GM23338 (cell line): Measurements from ENCODE around the gene GLDC. TPM values are rescaled to one million over a fixed set of nuclear protein-coding genes. Genes with fewer than 3 reads are reported as not detected.
"Not testable (repeated sequence)": the region's sequence is repeated elsewhere in the genome, so short reads cannot be mapped to it uniquely, and the experiment has no call there.

Experiments
- ATAC-seq: fragments of 200-7000 bp; cut with Tn5 transposase; 3 replicates; pipeline ENCODE4 v1.9.1; 2020
- DNase-seq: peaks from one replicate; pipeline ENCODE4 v3.0.0-alpha.2; 2015; ENCODE audit warnings: low spot score
- H2AFZ ChIP-seq: fragments of 200-600 bp; sonication (generic); 2 replicates; pipeline ENCODE4 v1.8.0; 2016; ENCODE audit warnings: antibody characterized with exemption, mild to moderate bottlenecking, moderate library complexity
- H3F3A ChIP-seq: fragments of 200-600 bp; sonication (generic); replicated peaks from 2 replicates; pipeline ENCODE4 v1.8.0; 2017; ENCODE audit warnings: antibody characterized with exemption, mixed run types, low read depth
- H3K27ac ChIP-seq: fragments of 200-600 bp; sonication (generic); 2 replicates; pipeline ENCODE4 v1.6.1; 2016; ENCODE audit warnings: low read depth
- H3K27me3 ChIP-seq: fragments of 200-600 bp; sonication (generic); 2 replicates; pipeline ENCODE4 v1.8.0; 2016; ENCODE audit warnings: mild to moderate bottlenecking, mixed run types, moderate library complexity; ENCODE audit not compliant: insufficient read depth
- H3K36me3 ChIP-seq: fragments of 200-600 bp; sonication (generic); 2 replicates; pipeline ENCODE4 v1.8.0; 2016; ENCODE audit warnings: mild to moderate bottlenecking; ENCODE audit not compliant: insufficient read depth
- H3K4me1 ChIP-seq: fragments of 200-600 bp; sonication (generic); 2 replicates; pipeline ENCODE4 v1.8.0; 2016; ENCODE audit warnings: mild to moderate bottlenecking, moderate library complexity; ENCODE audit not compliant: insufficient read depth
- H3K4me2 ChIP-seq: fragments of 200-600 bp; sonication (generic); 2 replicates; pipeline ENCODE4 v1.7.1; 2017; ENCODE audit warnings: mixed run types
- H3K4me3 ChIP-seq: fragments of 200-600 bp; sonication (generic); 2 replicates; pipeline ENCODE4 v1.6.1; 2016; ENCODE audit warnings: mixed run types
- H3K79me2 ChIP-seq: fragments of 200-600 bp; sonication (generic); replicated peaks from 2 replicates; pipeline ENCODE4 v1.8.0; 2017; ENCODE audit warnings: mild to moderate bottlenecking; ENCODE audit not compliant: insufficient read depth
- H3K9me2 ChIP-seq: fragments of 200-600 bp; sonication (generic); 2 replicates; pipeline ENCODE4 v1.8.0; 2017; ENCODE audit not compliant: insufficient read depth
- H4K20me1 ChIP-seq: fragments of 200-600 bp; sonication (generic); replicated peaks from 2 replicates; pipeline ENCODE4 v1.8.0; 2017; ENCODE audit warnings: mild to moderate bottlenecking; ENCODE audit not compliant: insufficient read depth
- H3K27ac Mint-ChIP-seq: 2 replicates; pipeline ENCODE4 v1.8.0; 2020; ENCODE audit warnings: inconsistent platforms, mild to moderate bottlenecking, moderate library complexity, mixed read lengths
- H3K27me3 Mint-ChIP-seq: 3 replicates; pipeline ENCODE4 v1.8.0; 2022; ENCODE audit warnings: low read depth, mild to moderate bottlenecking, moderate library complexity, mixed read lengths, inconsistent platforms; ENCODE audit not compliant: insufficient read depth, poor library complexity
- H3K36me3 Mint-ChIP-seq: 3 replicates; pipeline ENCODE4 v1.8.0; 2021; ENCODE audit warnings: low read depth, mild to moderate bottlenecking, inconsistent platforms, moderate library complexity, mixed read lengths
- H3K4me1 Mint-ChIP-seq: 3 replicates; pipeline ENCODE4 v1.8.0; 2020; ENCODE audit warnings: mild to moderate bottlenecking, inconsistent platforms, mixed read lengths
- H3K4me3 Mint-ChIP-seq: 3 replicates; pipeline ENCODE4 v1.8.0; 2021; ENCODE audit warnings: moderate library complexity, mild to moderate bottlenecking, inconsistent platforms, mixed read lengths
- H3K9me3 Mint-ChIP-seq: 3 replicates; pipeline ENCODE4 v1.8.0; 2020; ENCODE audit warnings: moderate library complexity, mild to moderate bottlenecking, inconsistent platforms, mixed read lengths
- CREB1 ChIP-seq: fragments of 250-450 bp; sonication (Bioruptor Pico); IDR thresholded peaks from 2 replicates; pipeline ENCODE4 v1.5.0; 2020; ENCODE audit warnings: low read depth, mild to moderate bottlenecking, moderate library complexity
- ETS1 ChIP-seq: IDR thresholded peaks from 2 replicates; pipeline ENCODE4 v1.6.1; 2016; ENCODE audit warnings: antibody characterized with exemption
- STAT1 ChIP-seq: IDR thresholded peaks from one replicate; pipeline ENCODE4 v1.6.1; 2016; ENCODE audit warnings: antibody characterized with exemption; ENCODE audit not compliant: unreplicated experiment
- ZNF114 ChIP-seq: fragments of 250-450 bp; sonication (Bioruptor Pico); IDR thresholded peaks from 2 replicates; pipeline ENCODE4 v1.5.0; 2020; ENCODE audit warnings: mild to moderate bottlenecking, moderate library complexity
- ZNF331 ChIP-seq: fragments of 250-450 bp; sonication (Bioruptor Pico); IDR thresholded peaks from 2 replicates; pipeline ENCODE4 v1.5.0; 2020; ENCODE audit warnings: low read depth, mild to moderate bottlenecking, moderate library complexity
- ZNF462 ChIP-seq: fragments of 250-450 bp; sonication (Bioruptor Pico); IDR thresholded peaks from 2 replicates; pipeline ENCODE4 v1.5.0; 2020; ENCODE audit warnings: mild to moderate bottlenecking, moderate library complexity
- polyA plus RNA-seq: library from polyadenylated mRNA; unstranded; fragments of >200 nt; fragmentation: Nextera tagmentation; extraction: Ambion mirVana; gene quantifications from 2 replicates; pipeline ENCODE4 v1.2.1, GENCODE V29; 2016
- total RNA-seq: library from RNA; depleted of rRNA; stranded (reverse); fragments of >200 nt; shearing (Covaris generic); gene quantifications from 2 replicates; pipeline ENCODE4 v1.2.3, GENCODE V29; 2014
- TF ChIP-seq, protein P1 (sequence below), 2 experiments: fragments of 200-600 bp in 1 of 2; sonication (generic) in 1 of 2; conservative IDR thresholded peaks; 2 replicates each; pipeline versions ENCODE4 v1.5.1 to v1.6.1; 2016 to 2017; ENCODE audit warnings: antibody characterized with exemption in 2 of 2, low read depth in 2 of 2, mild to moderate bottlenecking in 2 of 2, moderate library complexity in 1 of 2

GLDC gene
- total and polyA plus RNA-seq, 2 experiments from 2014 or later: 63.5 to 139 TPM

DNA sequence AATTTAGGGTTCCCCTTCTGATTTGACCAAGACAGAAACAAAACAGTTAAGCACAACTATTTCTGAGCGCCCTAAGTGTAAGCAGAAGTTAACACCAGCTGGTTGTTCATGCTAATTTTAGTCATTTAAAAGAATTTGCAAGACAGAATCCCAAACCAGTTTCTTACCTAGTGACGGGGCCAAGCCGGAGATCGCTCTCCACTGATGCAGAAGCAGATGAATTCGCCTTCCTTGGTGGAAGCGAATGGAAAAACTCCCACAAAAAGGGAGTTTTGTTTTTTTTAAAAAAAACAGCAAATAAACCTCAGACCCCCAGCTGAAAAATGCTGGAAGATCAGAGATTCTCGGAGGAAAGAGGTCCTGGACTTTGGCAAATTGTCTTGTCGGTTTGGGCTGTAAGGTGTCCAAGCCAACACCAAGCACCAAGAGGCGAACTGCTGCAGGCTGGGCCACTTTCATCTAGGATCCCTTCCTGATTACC, 47.4 kb upstream of the GLDC start (continued):
- peak; percentile 29; the same call in 1 of the 2 replicates for TF ChIP-seq CREB1

DNA sequence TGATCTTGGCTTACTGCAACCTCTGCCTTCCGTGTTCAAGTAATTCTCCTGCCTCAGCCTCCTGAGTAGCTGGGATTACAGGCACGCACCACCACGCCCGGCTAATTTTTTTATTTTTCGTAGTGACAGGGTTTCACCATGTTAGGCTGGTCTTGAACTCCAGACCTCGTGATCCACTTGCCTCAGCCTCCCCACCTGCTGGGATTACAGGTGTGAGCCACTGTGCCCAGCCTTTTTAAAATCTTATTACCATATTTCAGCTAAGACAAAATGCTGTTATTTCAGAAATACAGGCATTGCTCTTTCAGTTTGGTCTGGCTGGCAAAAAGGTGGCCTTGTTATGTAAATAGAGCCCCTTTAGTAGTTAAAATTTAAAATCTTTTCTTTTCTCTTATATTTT, 46.9 kb upstream of the GLDC start:
- Histone ChIP-seq H3K79me2 (no peaks in the 10 kb centered on the region), H3F3A (peaks cover 20% of the 10 kb centered on the region), H3K9me2 (peaks cover 5% of the 10 kb centered on the region; the same call in 1 of the 2 replicates), H3K4me3 (no peak overlapping the region), H2AFZ (no peak overlapping the region), H3K27me3 (no peaks in the 10 kb centered on the region), H4K20me1 (no peaks in the 10 kb centered on the region), H3K4me2 (peak overlapping the region; percentile 7; the same call in 1 of the 2 replicates), H3K36me3 (no peaks in the 10 kb centered on the region), H3K27ac (peak overlapping the region; percentile 73), H3K4me1 (peaks cover 22% of the 10 kb centered on the region)
- Mint-ChIP-seq H3K4me1 (peaks cover 24% of the 10 kb centered on the region; the same call in 2 of the 3 replicates), H3K9me3 (no peaks in the 10 kb centered on the region), H3K27ac (peak overlapping the region; percentile 96), H3K27me3 (peaks cover 9% of the 10 kb centered on the region), H3K4me3 (peak overlapping the region; percentile 56; the same call in 2 of the 3 replicates), H3K36me3 (no peaks in the 10 kb centered on the region)
- TF ChIP-seq STAT1 (no peak), ZNF331 (CRISPR knock-in tag) (no peak), ETS1 (no peak), ZNF114 (CRISPR knock-in tag) (no peak), ZNF462 (no peak)
- TF ChIP-seq, protein P1, sequence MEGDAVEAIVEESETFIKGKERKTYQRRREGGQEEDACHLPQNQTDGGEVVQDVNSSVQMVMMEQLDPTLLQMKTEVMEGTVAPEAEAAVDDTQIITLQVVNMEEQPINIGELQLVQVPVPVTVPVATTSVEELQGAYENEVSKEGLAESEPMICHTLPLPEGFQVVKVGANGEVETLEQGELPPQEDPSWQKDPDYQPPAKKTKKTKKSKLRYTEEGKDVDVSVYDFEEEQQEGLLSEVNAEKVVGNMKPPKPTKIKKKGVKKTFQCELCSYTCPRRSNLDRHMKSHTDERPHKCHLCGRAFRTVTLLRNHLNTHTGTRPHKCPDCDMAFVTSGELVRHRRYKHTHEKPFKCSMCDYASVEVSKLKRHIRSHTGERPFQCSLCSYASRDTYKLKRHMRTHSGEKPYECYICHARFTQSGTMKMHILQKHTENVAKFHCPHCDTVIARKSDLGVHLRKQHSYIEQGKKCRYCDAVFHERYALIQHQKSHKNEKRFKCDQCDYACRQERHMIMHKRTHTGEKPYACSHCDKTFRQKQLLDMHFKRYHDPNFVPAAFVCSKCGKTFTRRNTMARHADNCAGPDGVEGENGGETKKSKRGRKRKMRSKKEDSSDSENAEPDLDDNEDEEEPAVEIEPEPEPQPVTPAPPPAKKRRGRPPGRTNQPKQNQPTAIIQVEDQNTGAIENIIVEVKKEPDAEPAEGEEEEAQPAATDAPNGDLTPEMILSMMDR (conservative IDR thresholded peaks at IDR 0.05; ENCODE audit: low read depth in 2 of 2): no peak
- DNase-seq (no peak), ATAC-seq (peak; percentile 46)

GRCh38 chr9:6690675-6691070, 45.1 kb upstream of the GLDC start:
- not testable (repeated sequence) for H3K9me3 Mint-ChIP-seq, H3K36me3 Mint-ChIP-seq, ATAC-seq, H2AFZ ChIP-seq, H3K27me3 Mint-ChIP-seq, H3K4me3 ChIP-seq, H4K20me1 ChIP-seq, H3K27me3 ChIP-seq, H3K27ac ChIP-seq, H3K36me3 ChIP-seq, DNase-seq, H3K4me2 ChIP-seq, H3K79me2 ChIP-seq, H3K4me3 Mint-ChIP-seq, H3K27ac Mint-ChIP-seq, H3K9me2 ChIP-seq
- H3K4me1 ChIP-seq: peaks cover 22% of the 10 kb centered on the region
- peaks cover 24% of the 10 kb centered on the region; the same call in 2 of the 3 replicates for H3K4me1 Mint-ChIP-seq
- H3F3A ChIP-seq: peaks cover 20% of the 10 kb centered on the region
